IMR-90 (cell line): Measurements from ENCODE around the gene FOSL2. TPM values are rescaled to one million over a fixed set of nuclear protein-coding genes. Genes with fewer than 3 reads are reported as not detected.

Experiments used
- ATAC-seq: fragments of 200-7000 bp; cut with Tn5 transposase; 2 replicates; pipeline ENCODE4 v1.9.1; 2020; ENCODE audit warnings: low read depth, mild to moderate bottlenecking, moderate library complexity
- BruUV-seq: library from RNA; stranded (reverse); fragments of 400-500 nt; replicated peaks from 2 replicates; lab custom pipeline; 2021; lab: Mats Ljungman, UMichigan
- CTCF ChIA-PET: fragments of 300-600 bp; formaldehyde crosslinking; extraction: SDS; loops from one replicate; lab custom pipeline; 2021; ENCODE audit warnings: antibody characterized with exemption; lab: Yijun Ruan, JAX
- POLR2A ChIA-PET: fragments of 300-600 bp; sonication (Branson Sonifier 250); formaldehyde crosslinking; loops from one replicate; lab custom pipeline; 2022; ENCODE audit warnings: antibody characterized with exemption; ENCODE audit not compliant: unreplicated experiment; lab: Charles Lee
- DNase-seq: peaks from one replicate; pipeline ENCODE4 v3.0.0; 2013
- H2AFZ ChIP-seq: replicated peaks from 2 replicates; pipeline ENCODE3; 2013; ENCODE audit warnings: low read length, mild to moderate bottlenecking; ENCODE audit not compliant: poor library complexity
- H2AK5ac ChIP-seq: 2 replicates; pipeline ENCODE4 v1.6.1; 2013; ENCODE audit warnings: low read depth, low read length, inconsistent platforms
- H2AK9ac ChIP-seq: replicated peaks from 2 replicates; pipeline ENCODE3; 2013; ENCODE audit warnings: mild to moderate bottlenecking, low read depth, low read length, moderate library complexity; ENCODE audit not compliant: poor library complexity
- H2BK120ac ChIP-seq: 2 replicates; pipeline ENCODE4 v1.6.1; 2013; ENCODE audit warnings: low read depth, low read length, inconsistent platforms
- H2BK15ac ChIP-seq: 3 replicates; pipeline ENCODE4 v1.6.1; 2013; ENCODE audit warnings: low read depth, low read length, inconsistent platforms
- H2BK20ac ChIP-seq: 2 replicates; pipeline ENCODE4 v1.6.1; 2013; ENCODE audit warnings: low read depth, mild to moderate bottlenecking, inconsistent platforms, low read length, moderate library complexity
- H2BK5ac ChIP-seq: 2 replicates; pipeline ENCODE4 v1.6.1; 2013; ENCODE audit warnings: mild to moderate bottlenecking, low read depth, low read length, inconsistent platforms; ENCODE audit not compliant: poor library complexity, severe bottlenecking
- H3K14ac ChIP-seq: replicated peaks from 2 replicates; pipeline ENCODE4 v1.6.1; 2013; ENCODE audit warnings: low read depth, low read length, inconsistent platforms
- H3K18ac ChIP-seq: 2 replicates; pipeline ENCODE4 v1.6.1; 2013; ENCODE audit warnings: low read depth, low read length, control low read depth
- H3K23ac ChIP-seq: 2 replicates; pipeline ENCODE4 v1.6.1; 2013; ENCODE audit warnings: low read depth, low read length, inconsistent platforms
- H3K27ac ChIP-seq: 2 replicates; pipeline ENCODE4 v1.5.1; 2013; ENCODE audit warnings: mild to moderate bottlenecking, control low read depth, low read length; ENCODE audit not compliant: insufficient read depth
- H3K27me3 ChIP-seq: 2 replicates; pipeline ENCODE4 v1.6.1; 2013; ENCODE audit warnings: low read length; ENCODE audit not compliant: control insufficient read depth, insufficient read depth
- H3K36me3 ChIP-seq: 2 replicates; pipeline ENCODE4 v1.6.1; 2013; ENCODE audit warnings: low read length, mixed read lengths; ENCODE audit not compliant: control insufficient read depth, insufficient read depth
- H3K4ac ChIP-seq: 2 replicates; pipeline ENCODE4 v1.6.1; 2013; ENCODE audit warnings: low read depth, low read length, inconsistent platforms
- H3K4me1 ChIP-seq: 2 replicates; pipeline ENCODE4 v1.6.1; 2013; ENCODE audit warnings: low read length, mixed read lengths; ENCODE audit not compliant: control insufficient read depth, insufficient read depth
- H3K4me2 ChIP-seq: 2 replicates; pipeline ENCODE4 v1.6.1; 2013; ENCODE audit warnings: low read depth, mild to moderate bottlenecking, control low read depth, low read length, moderate library complexity
- H3K4me3 ChIP-seq: 2 replicates; pipeline ENCODE4 v1.5.1; 2013; ENCODE audit warnings: low read depth, mild to moderate bottlenecking, control low read depth, low read length, moderate library complexity; ENCODE audit not compliant: insufficient read depth
- H3K56ac ChIP-seq: 2 replicates; pipeline ENCODE4 v1.6.1; 2013; ENCODE audit warnings: low read length, inconsistent platforms; ENCODE audit not compliant: insufficient read depth; ENCODE audit errors: extremely low read depth
- H3K79me1 ChIP-seq, 2 experiments: 2 replicates each; pipeline ENCODE4 v1.6.1; 2013; ENCODE audit warnings: low read length in 2 of 2, inconsistent platforms in 1 of 2, low read depth in 1 of 2
- H3K9ac ChIP-seq: 2 replicates; pipeline ENCODE4 v1.6.1; 2013; ENCODE audit warnings: low read depth, low read length, control low read depth
- H3K9me1 ChIP-seq: 2 replicates; pipeline ENCODE4 v1.6.1; 2013; ENCODE audit warnings: low read length, inconsistent platforms; ENCODE audit not compliant: insufficient read depth
- H3K9me3 ChIP-seq: 2 replicates; pipeline ENCODE4 v1.6.1; 2013; ENCODE audit warnings: low read length; ENCODE audit not compliant: control insufficient read depth, insufficient read depth
- H4K20me1 ChIP-seq: 2 replicates; pipeline ENCODE4 v1.6.1; 2013; ENCODE audit warnings: low read length, inconsistent platforms; ENCODE audit not compliant: insufficient read depth
- H4K5ac ChIP-seq: 2 replicates; pipeline ENCODE4 v1.6.1; 2013; ENCODE audit warnings: mild to moderate bottlenecking, low read depth, low read length, control low read depth
- H4K8ac ChIP-seq, 2 experiments: 2 replicates each; pipeline ENCODE4 v1.6.1; 2013; ENCODE audit warnings: low read depth in 2 of 2, low read length in 2 of 2, control low read depth in 1 of 2, inconsistent platforms in 1 of 2
- H4K91ac ChIP-seq: 2 replicates; pipeline ENCODE4 v1.6.1; 2013; ENCODE audit warnings: low read depth, low read length, inconsistent platforms; ENCODE audit not compliant: insufficient read depth
- CHD1 ChIP-seq: IDR thresholded peaks from 2 replicates; pipeline ENCODE4 v1.6.1; 2012; ENCODE audit warnings: low read depth, low read length, improper control_type of control experiment
- CTCF ChIP-seq: conservative IDR thresholded peaks from 2 replicates; pipeline ENCODE4 v1.5.1; 2012; ENCODE audit warnings: mild to moderate bottlenecking, low read depth, low read length, improper control_type of control experiment
- FOS ChIP-seq: fragments of 150-350 bp; IDR thresholded peaks from 2 replicates; pipeline ENCODE4 v1.6.1; 2016; ENCODE audit warnings: low read depth, low read length
- MAFK ChIP-seq: IDR thresholded peaks from 2 replicates; pipeline ENCODE4 v1.6.1; 2012; ENCODE audit warnings: low read depth, low read length, improper control_type of control experiment
- NFE2L2 ChIP-seq: fragments of 150-350 bp; IDR thresholded peaks from 2 replicates; pipeline ENCODE4 v1.6.1; 2016; ENCODE audit warnings: low read depth, mild to moderate bottlenecking, low read length
- WGBS, 2 experiments: methylation state at CpG; one replicate each; pipeline versions ENCODE4 v1.1.5 to v1.1.7; 2013; ENCODE audit warnings: missing lambda C conversion rate in 2 of 2; ENCODE audit not compliant: insufficient read length in 1 of 2; ENCODE audit errors: extremely low coverage in 2 of 2; 5-methylcytosine and 5-hydroxymethylcytosine counted together
- dilution Hi-C: fragments of 300-500 bp; cut with HindIII; formaldehyde crosslinking; loops from one replicate; pipeline ENCODE4 v1.14.3; 2018; ENCODE audit warnings: low sequenced_read_pairs; ENCODE audit not compliant: unreplicated experiment
- in situ Hi-C: fragments of 300-500 bp; cut with MboI; formaldehyde crosslinking; loops from 3 replicates; pipeline ENCODE4 v1.14.3; 2019; ENCODE audit warnings: low sequenced_read_pairs, inconsistent platforms, mixed read lengths
- intact Hi-C: fragments of 100-400 bp; cut with micrococcal nuclease; formaldehyde crosslinking; loops from 2 replicates; pipeline ENCODE4 v1.10.0; 2022
- polyA plus RNA-seq, 3 experiments: library from polyadenylated mRNA; depleted of rRNA; stranded (reverse); fragments of >200 nt; gene quantifications; 2 replicates each; pipeline ENCODE4 v1.2.3, GENCODE V29; 2012; ENCODE audit warnings: low replicate concordance in 1 of 3
- total RNA-seq: library from RNA; depleted of rRNA; stranded (reverse); fragments of >200 nt; gene quantifications from 2 replicates; pipeline ENCODE4 v1.2.3, GENCODE V29; 2012
- TF ChIP-seq, protein P1 (sequence below): fragments of 150-350 bp; IDR thresholded peaks from 2 replicates; pipeline ENCODE4 v1.6.1; 2017; ENCODE audit warnings: mild to moderate bottlenecking, antibody characterized with exemption, low read length, low read depth

FOSL2 gene
- total and polyA plus RNA-seq, 2 of the 4 experiments (the other 2 are of a cell fraction) = 31.4 to 46.3 TPM

- no peak overlapping the region for H3K56ac ChIP-seq
- peak overlapping the region; percentile 35 for H3K23ac ChIP-seq
- H3K4me2 ChIP-seq = no peak overlapping the region
- WGBS, 2 experiments = 100% methylated on average over 2 of the region's 3 CpGs; no CpG with 5 or more reads in 1 of the 2 experiments
- peak overlapping the region; percentile 85 for H3K14ac ChIP-seq
- DNase-seq (no peak), ATAC-seq (no peak)
- H2BK20ac ChIP-seq = peak overlapping the region; percentile 91
- H3K4ac ChIP-seq = peak overlapping the region; percentile 95
- peak overlapping the region; percentile 67 for H4K91ac ChIP-seq
- TF ChIP-seq MAFK = no peak
- no peak for TF ChIP-seq CTCF
- TF ChIP-seq, protein P1, sequence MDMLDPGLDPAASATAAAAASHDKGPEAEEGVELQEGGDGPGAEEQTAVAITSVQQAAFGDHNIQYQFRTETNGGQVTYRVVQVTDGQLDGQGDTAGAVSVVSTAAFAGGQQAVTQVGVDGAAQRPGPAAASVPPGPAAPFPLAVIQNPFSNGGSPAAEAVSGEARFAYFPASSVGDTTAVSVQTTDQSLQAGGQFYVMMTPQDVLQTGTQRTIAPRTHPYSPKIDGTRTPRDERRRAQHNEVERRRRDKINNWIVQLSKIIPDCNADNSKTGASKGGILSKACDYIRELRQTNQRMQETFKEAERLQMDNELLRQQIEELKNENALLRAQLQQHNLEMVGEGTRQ = no peak
- TF ChIP-seq NFE2L2 = no peak
- no peak for TF ChIP-seq CHD1
- no peak for TF ChIP-seq FOS
- H3K79me1 ChIP-seq = peaks cover 4 to 40% of the 10 kb centered on the region in 2 experiments; a peak in 3 of 4 replicates
- intact Hi-C loops = loop anchor here (5.0 kb wide), 1 partner anchor 746 kb away; no protein-coding TSS in a partner anchor
- ChIA-PET CTCF (no interaction called here), POLR2A (no interaction called here)
- H2AK5ac ChIP-seq = peak overlapping the region; percentile 90
- BruUV-seq = no TSS peak
- no peaks in the 10 kb centered on the region for H3K27me3 ChIP-seq
- dilution Hi-C loops = no loop called here
- no peaks in the 10 kb centered on the region for H3K36me3 ChIP-seq
- peak overlapping the region; percentile 93 for H3K18ac ChIP-seq
- H4K20me1 ChIP-seq = no peaks in the 10 kb centered on the region
- H3K9ac ChIP-seq = no peak overlapping the region
- peak overlapping the region; percentile 28 to 97 for H4K8ac ChIP-seq
- H2AK9ac ChIP-seq = peak overlapping the region; percentile 80
- peaks cover 43% of the 10 kb centered on the region for H3K9me1 ChIP-seq
- in situ Hi-C loops = no loop called here
- H2BK5ac ChIP-seq = peak overlapping the region; percentile 88
- H2AFZ ChIP-seq = peak overlapping the region; percentile 81
- H3K27ac ChIP-seq = peak overlapping the region; percentile 88
- peak overlapping the region; percentile 20; the same call in 2 of the 3 replicates for H2BK15ac ChIP-seq
- H3K4me3 ChIP-seq = no peak overlapping the region
- peak overlapping the region; percentile 98 for H2BK120ac ChIP-seq
- peak overlapping the region; percentile 91 for H4K5ac ChIP-seq
- peaks cover 37% of the 10 kb centered on the region for H3K4me1 ChIP-seq
- no peaks in the 10 kb centered on the region for H3K9me3 ChIP-seq
These were observed 56.1 kb downstream of the FOSL2 start for GRCh38 chr2:28448793-28449100.
